DOHH2 (cell line): Measurements from ENCODE around the gene GALNT13.

Source experiments
- H3F3A ChIP-seq: fragments of 200-600 bp; sonication (generic), shearing (Covaris generic); 2 replicates; pipeline ENCODE4 v1.6.0; 2016; ENCODE audit warnings: antibody characterized with exemption, mild to moderate bottlenecking; ENCODE audit not compliant: control insufficient read depth, insufficient read depth
- H3K27ac ChIP-seq: fragments of 200-600 bp; sonication (generic); 2 replicates; pipeline ENCODE4 v1.5.1; 2014; ENCODE audit warnings: low read depth, mild to moderate bottlenecking, low read length, moderate library complexity
- H3K27me3 ChIP-seq: fragments of 200-600 bp; sonication (generic); 2 replicates; pipeline ENCODE4 v1.6.1; 2014; ENCODE audit warnings: mild to moderate bottlenecking, low read length, mixed read lengths; ENCODE audit not compliant: control insufficient read depth
- H3K36me3 ChIP-seq: fragments of 200-600 bp; sonication (generic); 2 replicates; pipeline ENCODE4 v1.6.1; 2014; ENCODE audit warnings: mild to moderate bottlenecking, low read length, moderate library complexity, mixed read lengths; ENCODE audit not compliant: control insufficient read depth
- H3K4me1 ChIP-seq: fragments of 200-600 bp; sonication (generic); 2 replicates; pipeline ENCODE4 v1.6.1; 2014; ENCODE audit warnings: mild to moderate bottlenecking, low read length, mixed read lengths; ENCODE audit not compliant: control insufficient read depth
- H3K4me2 ChIP-seq: fragments of 200-600 bp; sonication (generic); 2 replicates; pipeline ENCODE4 v1.6.0; 2014; ENCODE audit warnings: mild to moderate bottlenecking, low read length, moderate library complexity
- H3K4me3 ChIP-seq: fragments of 200-600 bp; sonication (generic); 2 replicates; pipeline ENCODE4 v1.5.1; 2014; ENCODE audit warnings: mild to moderate bottlenecking, low read length, mixed read lengths
- H3K79me2 ChIP-seq: fragments of 200-600 bp; sonication (generic); 2 replicates; pipeline ENCODE4 v1.6.1; 2014; ENCODE audit warnings: mild to moderate bottlenecking, low read length, mixed read lengths; ENCODE audit not compliant: control insufficient read depth
- H3K9me2 ChIP-seq: fragments of 200-600 bp; sonication (generic); replicated peaks from 2 replicates; pipeline ENCODE4 v1.6.1; 2014; ENCODE audit warnings: mild to moderate bottlenecking, low read length, mixed read lengths; ENCODE audit not compliant: control insufficient read depth
- H3K9me3 ChIP-seq: fragments of 200-600 bp; sonication (generic); 2 replicates; pipeline ENCODE4 v1.6.1; 2014; ENCODE audit warnings: antibody characterized with exemption, low read length, mixed read lengths; ENCODE audit not compliant: control insufficient read depth, insufficient read depth
- H4K20me1 ChIP-seq: fragments of 200-600 bp; sonication (generic); 2 replicates; pipeline ENCODE4 v1.6.0; 2014; ENCODE audit warnings: low read depth, mild to moderate bottlenecking, antibody characterized with exemption, low read length, moderate library complexity; ENCODE audit not compliant: control insufficient read depth, insufficient read depth
- EZH2phosphoT487 ChIP-seq: fragments of 200-600 bp; sonication (generic); IDR thresholded peaks from 2 replicates; pipeline ENCODE4 v1.6.1; 2017; ENCODE audit warnings: borderline replicate concordance, mild to moderate bottlenecking, antibody characterized with exemption, low read length, moderate library complexity, mixed read lengths
- TF ChIP-seq, protein P1 (sequence below): fragments of 200-600 bp; sonication (generic); IDR thresholded peaks from one replicate; pipeline ENCODE4 v1.5.1; 2014; ENCODE audit warnings: antibody characterized with exemption, mild to moderate bottlenecking, low read depth, low read length; ENCODE audit not compliant: poor library complexity, severe bottlenecking

The GALNT13 gene

GRCh38 chr2:153871231-153872221 lies at the start of gene GALNT13:
Gene GALNT13 (plus strand): TSS chr2:153871922.
- Histone ChIP-seq H3K9me3 (peaks cover 9% of the 10 kb centered on the region; the same call in 1 of the 2 replicates), H3K27me3 (no peaks in the 10 kb centered on the region), H3K79me2 (no peaks in the 10 kb centered on the region), H3K27ac (no peak within 1 kb of the TSS), H3K36me3 (no peaks in the 10 kb centered on the region), H4K20me1 (no peaks in the 10 kb centered on the region), H3K9me2 (no peaks in the 10 kb centered on the region), H3K4me3 (no peak within 1 kb of the TSS), H3F3A (no peaks in the 10 kb centered on the region), H3K4me2 (no peak within 1 kb of the TSS), H3K4me1 (no peaks in the 10 kb centered on the region)
- TF ChIP-seq EZH2phosphoT487: no peak
- TF ChIP-seq, protein P1, sequence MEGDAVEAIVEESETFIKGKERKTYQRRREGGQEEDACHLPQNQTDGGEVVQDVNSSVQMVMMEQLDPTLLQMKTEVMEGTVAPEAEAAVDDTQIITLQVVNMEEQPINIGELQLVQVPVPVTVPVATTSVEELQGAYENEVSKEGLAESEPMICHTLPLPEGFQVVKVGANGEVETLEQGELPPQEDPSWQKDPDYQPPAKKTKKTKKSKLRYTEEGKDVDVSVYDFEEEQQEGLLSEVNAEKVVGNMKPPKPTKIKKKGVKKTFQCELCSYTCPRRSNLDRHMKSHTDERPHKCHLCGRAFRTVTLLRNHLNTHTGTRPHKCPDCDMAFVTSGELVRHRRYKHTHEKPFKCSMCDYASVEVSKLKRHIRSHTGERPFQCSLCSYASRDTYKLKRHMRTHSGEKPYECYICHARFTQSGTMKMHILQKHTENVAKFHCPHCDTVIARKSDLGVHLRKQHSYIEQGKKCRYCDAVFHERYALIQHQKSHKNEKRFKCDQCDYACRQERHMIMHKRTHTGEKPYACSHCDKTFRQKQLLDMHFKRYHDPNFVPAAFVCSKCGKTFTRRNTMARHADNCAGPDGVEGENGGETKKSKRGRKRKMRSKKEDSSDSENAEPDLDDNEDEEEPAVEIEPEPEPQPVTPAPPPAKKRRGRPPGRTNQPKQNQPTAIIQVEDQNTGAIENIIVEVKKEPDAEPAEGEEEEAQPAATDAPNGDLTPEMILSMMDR: no peak

- H3F3A ChIP-seq: no peaks in the 10 kb centered on the region
- H3K9me2 ChIP-seq: no peaks in the 10 kb centered on the region
- H3K4me1 ChIP-seq: no peaks in the 10 kb centered on the region
- TF ChIP-seq, protein P1: no peak
- TF ChIP-seq EZH2phosphoT487: no peak
- H3K4me3 ChIP-seq: no peak overlapping the region
- no peaks in the 10 kb centered on the region for H3K9me3 ChIP-seq
- H3K27me3 ChIP-seq: no peaks in the 10 kb centered on the region
- no peak overlapping the region for H3K27ac ChIP-seq
- no peak overlapping the region for H3K4me2 ChIP-seq
- no peaks in the 10 kb centered on the region for H3K79me2 ChIP-seq
- H4K20me1 ChIP-seq: no peaks in the 10 kb centered on the region
- no peaks in the 10 kb centered on the region for H3K36me3 ChIP-seq
Measured at GRCh38 chr2:153823880-153824279, 47.8 kb upstream of the GALNT13 start.

DNA sequence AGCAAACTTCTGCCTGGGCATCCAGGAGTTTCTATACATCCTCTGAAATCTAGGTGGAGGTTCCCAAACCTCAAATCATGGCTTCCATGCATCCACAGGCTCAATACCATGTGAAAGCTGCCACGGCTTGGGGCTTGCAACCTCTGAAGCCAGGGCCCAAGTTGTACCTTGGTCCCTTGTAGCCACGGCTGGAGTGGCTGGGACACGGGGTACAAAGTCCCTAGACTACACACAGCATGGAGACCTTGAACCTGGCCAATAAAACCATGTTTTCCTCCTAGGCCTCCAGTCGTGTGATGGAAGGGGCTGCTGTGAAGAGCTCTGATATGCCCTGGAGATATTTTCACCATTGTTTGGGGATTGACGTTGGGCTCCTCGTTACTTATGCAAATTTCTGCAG lies 43.4 kb upstream of the GALNT13 start:
- Histone ChIP-seq H3K4me3 (no peak overlapping the region), H4K20me1 (no peaks in the 10 kb centered on the region), H3K27me3 (no peaks in the 10 kb centered on the region), H3K36me3 (no peaks in the 10 kb centered on the region), H3K4me2 (no peak overlapping the region), H3K4me1 (no peaks in the 10 kb centered on the region), H3K79me2 (no peaks in the 10 kb centered on the region), H3F3A (no peaks in the 10 kb centered on the region), H3K27ac (no peak overlapping the region), H3K9me3 (no peaks in the 10 kb centered on the region), H3K9me2 (no peaks in the 10 kb centered on the region)
- TF ChIP-seq, protein P1: no peak
- no peak for TF ChIP-seq EZH2phosphoT487
